Measurements from ENCODE around the gene ICAM4.
A peak's percentile ranks its signal among the peaks of the same experiment; 100 is the strongest.
"Not testable (repeated sequence)": the region's sequence is repeated elsewhere in the genome, so short reads cannot be mapped to it uniquely, and the experiment has no call there.

Gene ICAM4

DNA sequence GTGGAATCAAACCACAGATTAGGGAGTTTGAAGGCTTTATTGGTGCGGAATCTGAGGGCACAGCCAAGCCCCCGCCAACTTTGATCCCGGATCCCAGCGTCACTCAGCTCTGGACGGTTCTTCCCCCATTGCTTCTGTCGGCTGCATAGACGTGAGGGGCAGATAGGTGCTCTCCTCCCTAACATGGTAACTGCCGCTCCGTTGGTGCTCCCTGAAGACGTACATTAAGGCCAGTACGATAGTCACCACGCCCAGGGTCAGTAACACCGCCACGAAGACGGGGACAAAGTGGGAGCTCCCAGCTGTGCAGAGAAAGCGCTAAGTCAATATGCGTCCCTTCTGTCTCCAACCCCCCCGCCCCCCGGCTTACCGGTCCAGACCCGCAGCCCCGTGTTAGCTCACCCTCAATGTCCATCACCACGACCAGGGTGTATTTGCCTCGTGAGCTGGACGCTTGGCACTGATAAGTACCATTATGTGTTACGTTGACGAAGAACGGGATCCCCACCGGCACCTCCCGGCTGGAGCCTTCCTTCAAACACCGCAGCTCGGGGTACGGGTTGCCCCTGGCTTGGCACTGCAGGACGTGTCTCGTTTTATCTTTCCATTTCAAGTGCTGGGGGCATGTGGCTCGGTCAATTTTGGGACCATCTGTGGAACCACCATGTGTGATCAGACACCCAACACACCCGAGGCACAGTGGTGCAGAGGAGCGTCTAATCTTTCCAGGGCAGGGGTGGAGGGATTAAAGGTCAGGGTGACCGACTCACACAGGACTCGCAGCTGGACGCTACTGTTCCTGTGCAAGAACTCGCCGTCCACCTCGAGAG is 47.2 kb downstream of the ICAM4 start:
- ATAC-seq, result peak; percentile 28
- TF ChIP-seq ESRRG (CRISPR knock-in tag; IDR thresholded peaks at IDR 0.05) (no peak), ZNF8 (CRISPR knock-in tag; IDR thresholded peaks at IDR 0.05) (no peak), ZNF70 (CRISPR knock-in tag; IDR thresholded peaks at IDR 0.05) (no peak), ZFP3 (CRISPR knock-in tag; IDR thresholded peaks at IDR 0.05) (no peak), TOX (CRISPR knock-in tag; IDR thresholded peaks at IDR 0.05; ENCODE audit: borderline replicate concordance) (no peak)

DNA sequence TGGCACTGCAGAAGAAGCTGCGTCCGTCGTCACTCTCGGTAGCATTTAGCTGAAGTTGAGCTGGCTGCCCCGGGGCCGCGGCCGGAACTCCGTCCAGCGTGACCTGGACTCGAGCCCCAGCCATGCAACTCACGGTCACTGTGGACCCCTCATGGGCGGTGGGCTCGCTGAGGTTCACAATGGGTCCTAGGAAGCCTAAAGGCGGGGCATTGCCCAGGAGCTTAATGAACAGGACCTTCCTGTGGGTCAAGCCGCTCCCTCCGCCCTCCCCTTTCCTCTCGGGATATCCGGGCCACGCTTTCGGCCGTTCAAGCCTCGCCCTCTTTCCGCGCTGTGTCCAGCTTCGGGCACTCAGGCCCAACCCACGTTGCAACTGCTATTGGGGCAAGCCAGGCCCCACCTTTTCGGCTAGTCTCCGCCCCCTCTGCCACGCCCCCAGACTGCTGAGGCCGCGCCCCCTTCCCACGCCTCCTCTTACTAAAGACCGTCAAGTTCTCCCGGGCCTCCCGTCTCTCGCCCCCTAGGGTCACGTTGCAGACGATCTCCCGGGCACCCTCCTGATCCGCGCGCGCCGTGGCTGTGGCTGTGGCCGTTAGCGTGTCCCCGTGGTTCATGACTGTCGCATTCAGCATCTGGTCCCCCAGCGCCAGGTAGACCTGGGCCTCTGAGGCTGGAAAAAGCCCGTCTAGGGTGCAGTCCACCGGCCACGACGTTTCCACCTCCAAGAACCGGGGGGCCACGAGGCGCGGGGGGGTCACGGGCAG is 48.0 kb downstream of the ICAM4 start:
- TF ChIP-seq, protein P1, sequence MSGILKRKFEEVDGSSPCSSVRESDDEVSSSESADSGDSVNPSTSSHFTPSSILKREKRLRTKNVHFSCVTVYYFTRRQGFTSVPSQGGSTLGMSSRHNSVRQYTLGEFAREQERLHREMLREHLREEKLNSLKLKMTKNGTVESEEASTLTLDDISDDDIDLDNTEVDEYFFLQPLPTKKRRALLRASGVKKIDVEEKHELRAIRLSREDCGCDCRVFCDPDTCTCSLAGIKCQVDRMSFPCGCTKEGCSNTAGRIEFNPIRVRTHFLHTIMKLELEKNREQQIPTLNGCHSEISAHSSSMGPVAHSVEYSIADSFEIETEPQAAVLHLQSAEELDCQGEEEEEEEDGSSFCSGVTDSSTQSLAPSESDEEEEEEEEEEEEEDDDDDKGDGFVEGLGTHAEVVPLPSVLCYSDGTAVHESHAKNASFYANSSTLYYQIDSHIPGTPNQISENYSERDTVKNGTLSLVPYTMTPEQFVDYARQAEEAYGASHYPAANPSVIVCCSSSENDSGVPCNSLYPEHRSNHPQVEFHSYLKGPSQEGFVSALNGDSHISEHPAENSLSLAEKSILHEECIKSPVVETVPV (CRISPR knock-in tag; IDR thresholded peaks at IDR 0.05), result no peak
- TF ChIP-seq ZC3H10 (CRISPR knock-in tag; IDR thresholded peaks at IDR 0.05) (no peak), ZFP30 (CRISPR knock-in tag; IDR thresholded peaks at IDR 0.05) (no peak), BACH2 (CRISPR knock-in tag; IDR thresholded peaks at IDR 0.05; ENCODE audit: borderline replicate concordance) (no peak), GLIS3 (CRISPR knock-in tag; IDR thresholded peaks at IDR 0.05) (no peak), ZFP3 (CRISPR knock-in tag; IDR thresholded peaks at IDR 0.05) (no peak)
- TF ChIP-seq, protein P2, sequence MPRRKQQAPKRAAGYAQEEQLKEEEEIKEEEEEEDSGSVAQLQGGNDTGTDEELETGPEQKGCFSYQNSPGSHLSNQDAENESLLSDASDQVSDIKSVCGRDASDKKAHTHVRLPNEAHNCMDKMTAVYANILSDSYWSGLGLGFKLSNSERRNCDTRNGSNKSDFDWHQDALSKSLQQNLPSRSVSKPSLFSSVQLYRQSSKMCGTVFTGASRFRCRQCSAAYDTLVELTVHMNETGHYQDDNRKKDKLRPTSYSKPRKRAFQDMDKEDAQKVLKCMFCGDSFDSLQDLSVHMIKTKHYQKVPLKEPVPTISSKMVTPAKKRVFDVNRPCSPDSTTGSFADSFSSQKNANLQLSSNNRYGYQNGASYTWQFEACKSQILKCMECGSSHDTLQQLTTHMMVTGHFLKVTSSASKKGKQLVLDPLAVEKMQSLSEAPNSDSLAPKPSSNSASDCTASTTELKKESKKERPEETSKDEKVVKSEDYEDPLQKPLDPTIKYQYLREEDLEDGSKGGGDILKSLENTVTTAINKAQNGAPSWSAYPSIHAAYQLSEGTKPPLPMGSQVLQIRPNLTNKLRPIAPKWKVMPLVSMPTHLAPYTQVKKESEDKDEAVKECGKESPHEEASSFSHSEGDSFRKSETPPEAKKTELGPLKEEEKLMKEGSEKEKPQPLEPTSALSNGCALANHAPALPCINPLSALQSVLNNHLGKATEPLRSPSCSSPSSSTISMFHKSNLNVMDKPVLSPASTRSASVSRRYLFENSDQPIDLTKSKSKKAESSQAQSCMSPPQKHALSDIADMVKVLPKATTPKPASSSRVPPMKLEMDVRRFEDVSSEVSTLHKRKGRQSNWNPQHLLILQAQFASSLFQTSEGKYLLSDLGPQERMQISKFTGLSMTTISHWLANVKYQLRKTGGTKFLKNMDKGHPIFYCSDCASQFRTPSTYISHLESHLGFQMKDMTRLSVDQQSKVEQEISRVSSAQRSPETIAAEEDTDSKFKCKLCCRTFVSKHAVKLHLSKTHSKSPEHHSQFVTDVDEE (CRISPR knock-in tag; IDR thresholded peaks at IDR 0.05), result no peak
- TF ChIP-seq, protein P3, sequence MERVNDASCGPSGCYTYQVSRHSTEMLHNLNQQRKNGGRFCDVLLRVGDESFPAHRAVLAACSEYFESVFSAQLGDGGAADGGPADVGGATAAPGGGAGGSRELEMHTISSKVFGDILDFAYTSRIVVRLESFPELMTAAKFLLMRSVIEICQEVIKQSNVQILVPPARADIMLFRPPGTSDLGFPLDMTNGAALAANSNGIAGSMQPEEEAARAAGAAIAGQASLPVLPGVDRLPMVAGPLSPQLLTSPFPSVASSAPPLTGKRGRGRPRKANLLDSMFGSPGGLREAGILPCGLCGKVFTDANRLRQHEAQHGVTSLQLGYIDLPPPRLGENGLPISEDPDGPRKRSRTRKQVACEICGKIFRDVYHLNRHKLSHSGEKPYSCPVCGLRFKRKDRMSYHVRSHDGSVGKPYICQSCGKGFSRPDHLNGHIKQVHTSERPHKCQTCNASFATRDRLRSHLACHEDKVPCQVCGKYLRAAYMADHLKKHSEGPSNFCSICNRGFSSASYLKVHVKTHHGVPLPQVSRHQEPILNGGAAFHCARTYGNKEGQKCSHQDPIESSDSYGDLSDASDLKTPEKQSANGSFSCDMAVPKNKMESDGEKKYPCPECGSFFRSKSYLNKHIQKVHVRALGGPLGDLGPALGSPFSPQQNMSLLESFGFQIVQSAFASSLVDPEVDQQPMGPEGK (CRISPR knock-in tag; IDR thresholded peaks at IDR 0.05; ENCODE audit: borderline replicate concordance), result no peak
- ATAC-seq, result peak; percentile 88

DNA sequence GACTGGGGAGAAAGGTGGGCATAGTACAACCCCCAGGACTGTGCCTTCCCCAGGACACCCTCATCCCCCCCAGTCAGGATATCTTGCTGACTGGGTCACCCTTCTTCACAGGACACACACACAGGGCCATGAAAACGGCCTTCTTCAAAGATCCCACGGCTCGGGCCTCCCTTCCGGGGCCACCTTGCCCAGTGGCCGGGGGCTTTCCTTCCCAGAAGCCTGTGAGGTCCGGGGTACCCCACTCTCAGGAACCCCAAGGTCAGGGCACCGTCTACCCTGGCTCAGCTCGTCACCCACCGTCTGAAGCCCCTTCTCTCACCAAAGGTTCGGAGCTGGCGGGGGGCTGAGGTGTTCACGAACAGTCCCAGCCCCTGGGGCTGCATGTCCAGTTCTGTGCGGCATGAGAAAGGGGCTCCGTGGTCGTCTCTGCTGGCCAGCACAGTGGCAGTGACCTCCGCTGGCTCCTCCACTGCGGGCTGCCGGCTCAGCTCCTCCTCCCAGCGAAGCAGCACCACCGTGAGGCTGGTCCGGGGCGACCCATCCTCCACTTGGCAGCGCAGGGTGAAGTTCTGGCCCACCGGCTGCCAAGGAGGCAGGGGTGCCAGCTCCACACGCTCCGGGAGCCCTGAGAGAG is 48.7 kb downstream of the ICAM4 start:
- TF ChIP-seq ISL1 (CRISPR knock-in tag; IDR thresholded peaks at IDR 0.05) (no peak), SNAI2 (CRISPR knock-in tag; IDR thresholded peaks at IDR 0.05) (no peak), ZNF565 (CRISPR knock-in tag; conservative IDR thresholded peaks at IDR 0.05; ENCODE audit: low read depth) (no peak), TCF4 (CRISPR knock-in tag; IDR thresholded peaks at IDR 0.05; ENCODE audit: borderline replicate concordance) (no peak), ESRRG (CRISPR knock-in tag; IDR thresholded peaks at IDR 0.05) (no peak), RARB (CRISPR knock-in tag; IDR thresholded peaks at IDR 0.05) (no peak), ARNTL (CRISPR knock-in tag; IDR thresholded peaks at IDR 0.05; ENCODE audit: borderline replicate concordance, low read depth) (no peak), ZFP3 (CRISPR knock-in tag; IDR thresholded peaks at IDR 0.05) (no peak), ZC3H10 (CRISPR knock-in tag; IDR thresholded peaks at IDR 0.05) (no peak), ZFP30 (CRISPR knock-in tag; IDR thresholded peaks at IDR 0.05) (no peak), BACH2 (CRISPR knock-in tag; IDR thresholded peaks at IDR 0.05; ENCODE audit: borderline replicate concordance) (no peak)
- TF ChIP-seq, protein P4, sequence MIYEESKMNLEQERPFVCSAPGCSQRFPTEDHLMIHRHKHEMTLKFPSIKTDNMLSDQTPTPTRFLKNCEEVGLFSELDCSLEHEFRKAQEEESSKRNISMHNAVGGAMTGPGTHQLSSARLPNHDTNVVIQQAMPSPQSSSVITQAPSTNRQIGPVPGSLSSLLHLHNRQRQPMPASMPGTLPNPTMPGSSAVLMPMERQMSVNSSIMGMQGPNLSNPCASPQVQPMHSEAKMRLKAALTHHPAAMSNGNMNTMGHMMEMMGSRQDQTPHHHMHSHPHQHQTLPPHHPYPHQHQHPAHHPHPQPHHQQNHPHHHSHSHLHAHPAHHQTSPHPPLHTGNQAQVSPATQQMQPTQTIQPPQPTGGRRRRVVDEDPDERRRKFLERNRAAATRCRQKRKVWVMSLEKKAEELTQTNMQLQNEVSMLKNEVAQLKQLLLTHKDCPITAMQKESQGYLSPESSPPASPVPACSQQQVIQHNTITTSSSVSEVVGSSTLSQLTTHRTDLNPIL (CRISPR knock-in tag; IDR thresholded peaks at IDR 0.05; ENCODE audit: low read depth), result no peak
- TF ChIP-seq, protein P1 (CRISPR knock-in tag; IDR thresholded peaks at IDR 0.05), result no peak

DNA sequence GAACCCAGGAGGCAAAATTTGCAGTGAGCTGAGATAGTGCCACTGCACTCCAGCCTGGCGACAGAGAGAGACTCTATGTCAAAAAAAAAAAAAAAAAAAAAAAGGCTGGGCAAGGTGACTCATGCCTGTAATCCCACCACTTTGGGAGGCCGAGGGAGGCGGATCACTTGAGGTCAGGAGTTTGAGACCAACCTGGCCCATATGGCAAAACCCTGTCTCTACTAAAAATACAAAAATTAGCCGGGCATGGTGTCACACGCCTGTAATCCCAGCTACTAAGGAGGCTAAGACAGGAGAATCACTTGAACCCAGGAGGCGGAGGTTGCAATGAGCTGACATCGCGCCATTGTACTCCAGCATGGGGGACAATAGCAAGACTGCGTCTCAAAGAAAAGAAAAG is 50.0 kb downstream of the ICAM4 start:
- ATAC-seq, result not testable (repeated sequence)

More for the DNA sequence above, 48.7 kb downstream of the ICAM4 start:
- no peak for ATAC-seq
